ENCODE data around the gene HYLS1.
"Not testable (repeated sequence)": the region's sequence is repeated elsewhere in the genome, so short reads cannot be mapped to it uniquely, and the experiment has no call there.

The HYLS1 gene, protein sequence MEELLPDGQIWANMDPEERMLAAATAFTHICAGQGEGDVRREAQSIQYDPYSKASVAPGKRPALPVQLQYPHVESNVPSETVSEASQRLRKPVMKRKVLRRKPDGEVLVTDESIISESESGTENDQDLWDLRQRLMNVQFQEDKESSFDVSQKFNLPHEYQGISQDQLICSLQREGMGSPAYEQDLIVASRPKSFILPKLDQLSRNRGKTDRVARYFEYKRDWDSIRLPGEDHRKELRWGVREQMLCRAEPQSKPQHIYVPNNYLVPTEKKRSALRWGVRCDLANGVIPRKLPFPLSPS
- 2.8 to 4.2 reads per million in 2 donors for total RNA-seq

DNA sequence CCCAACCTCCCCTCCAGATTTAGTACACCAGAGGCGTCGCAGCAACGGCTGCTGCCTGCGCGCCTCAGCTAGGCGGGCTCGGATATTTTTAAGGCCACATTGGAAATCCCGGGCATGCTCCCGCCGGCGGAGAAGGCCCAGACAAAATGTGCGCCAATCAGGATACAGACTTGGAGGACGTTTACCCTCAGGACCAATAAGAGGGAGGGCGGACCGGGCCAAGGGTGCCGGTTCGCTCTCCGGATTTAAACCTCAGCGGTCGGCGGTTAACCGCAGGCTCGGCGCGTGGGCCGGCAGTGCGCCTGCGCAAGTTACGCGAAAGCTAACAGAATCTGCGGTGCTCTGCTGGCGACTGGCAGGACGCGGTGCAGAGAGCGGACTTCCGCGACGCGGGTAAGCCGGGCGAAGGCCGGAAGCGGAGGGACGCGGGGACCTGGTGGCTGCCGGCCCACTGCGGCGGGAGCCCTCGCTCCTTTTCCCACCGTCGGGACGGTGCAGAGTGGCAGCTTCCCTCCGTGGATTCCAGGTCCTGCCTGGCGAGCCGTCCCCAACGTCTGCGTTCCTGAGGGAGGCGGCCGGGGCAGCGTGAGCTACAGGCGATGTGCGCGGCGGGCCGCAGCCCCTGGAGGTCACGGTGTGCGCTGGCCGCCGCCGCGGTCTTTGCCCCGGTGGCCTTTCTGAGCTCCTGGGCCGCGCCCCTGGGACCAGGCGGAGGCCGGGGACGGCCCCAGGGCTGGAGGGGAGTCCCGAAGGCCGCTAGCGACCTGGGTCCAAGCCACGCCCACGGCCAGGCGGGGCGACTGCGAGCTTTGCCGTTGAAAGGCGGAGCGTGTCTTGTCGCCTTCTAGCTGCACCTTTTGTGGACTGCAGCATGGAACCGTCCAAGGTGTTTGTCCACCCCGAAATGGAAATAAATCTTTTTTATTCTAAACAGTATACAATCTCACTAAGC is at the start of gene HYLS1:
Gene HYLS1 (plus strand): TSS at position 296 of the 952 bp plus-strand sequence. CDS start 11,701 bp downstream, outside the sequence.
- DNase-seq: peak; percentile 92 to 99 (median 96)

- DNase-seq: no peak
Measured at GRCh38 chr11:125842321-125842948, 45.0 kb upstream of the HYLS1 start.

- no peak for DNase-seq
Measured at GRCh38 chr11:125846188-125846587, 41.3 kb upstream of the HYLS1 start.

GRCh38 chr11:125857670-125858069 is 29.8 kb upstream of the HYLS1 start:
- not testable (repeated sequence) for DNase-seq

- DNase-seq: not testable (repeated sequence)
Measured at GRCh38 chr11:125862786-125863185, 24.7 kb upstream of the HYLS1 start.

DNA sequence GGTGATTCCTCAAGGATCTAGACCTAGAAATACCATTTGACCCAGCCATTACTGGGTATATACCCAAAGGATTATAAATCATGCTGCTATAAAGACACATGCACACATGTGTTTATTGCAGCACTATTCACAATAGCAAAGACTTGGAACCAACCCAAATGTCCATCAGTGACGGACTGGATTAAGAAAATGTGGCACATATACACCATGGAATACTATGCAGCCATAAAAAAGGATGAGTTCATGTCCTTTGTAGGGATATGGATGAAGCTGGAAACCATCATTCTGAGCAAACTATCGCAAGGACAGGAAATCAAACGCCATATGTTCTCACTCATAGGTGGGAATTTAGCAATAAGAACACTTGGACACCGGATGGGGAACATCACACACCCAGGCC is 22.1 kb upstream of the HYLS1 start:
- not testable (repeated sequence) for DNase-seq

GRCh38 chr11:125869521-125869920 is 17.9 kb upstream of the HYLS1 start:
- DNase-seq: no peak

GRCh38 chr11:125871391-125872137 is 15.9 kb upstream of the HYLS1 start:
- DNase-seq: peak in 1 of 5 experiments; percentile 44

GRCh38 chr11:125872138-125872491 is 15.4 kb upstream of the HYLS1 start:
- DNase-seq: no peak

GRCh38 chr11:125873881-125874555 is 13.4 kb upstream of the HYLS1 start:
- no peak for DNase-seq

GRCh38 chr11:125874556-125875124 is 12.8 kb upstream of the HYLS1 start:
- DNase-seq: peak in 2 of 5 experiments; percentile 7 to 48

DNA sequence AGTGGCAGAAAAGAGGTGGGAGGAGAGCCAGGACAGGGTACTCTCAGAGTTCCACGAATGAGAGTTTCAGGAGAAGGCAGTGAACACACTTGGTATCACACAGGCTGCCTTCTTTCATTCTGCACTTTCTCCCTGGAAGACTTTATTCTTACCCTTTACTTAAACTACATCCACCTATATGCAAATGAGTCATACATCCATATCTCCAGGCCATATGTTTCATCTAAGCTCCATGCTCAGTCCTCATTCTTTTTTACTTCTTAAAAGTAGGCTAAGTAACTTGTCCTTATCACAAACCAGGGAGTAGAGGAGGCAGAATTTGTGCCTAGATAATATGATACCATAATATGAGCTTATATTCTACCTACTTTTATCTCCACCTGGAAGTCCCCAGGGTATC is 6.2 kb upstream of the HYLS1 start:
- no peak for DNase-seq

GRCh38 chr11:125883375-125883774 is 4.1 kb upstream of the HYLS1 start:
- no peak for DNase-seq

GRCh38 chr11:125886997-125887372 is 483 bp upstream of the HYLS1 start:
- peak in 4 of 5 experiments; percentile 18 to 86 (median 24) for DNase-seq

DNA sequence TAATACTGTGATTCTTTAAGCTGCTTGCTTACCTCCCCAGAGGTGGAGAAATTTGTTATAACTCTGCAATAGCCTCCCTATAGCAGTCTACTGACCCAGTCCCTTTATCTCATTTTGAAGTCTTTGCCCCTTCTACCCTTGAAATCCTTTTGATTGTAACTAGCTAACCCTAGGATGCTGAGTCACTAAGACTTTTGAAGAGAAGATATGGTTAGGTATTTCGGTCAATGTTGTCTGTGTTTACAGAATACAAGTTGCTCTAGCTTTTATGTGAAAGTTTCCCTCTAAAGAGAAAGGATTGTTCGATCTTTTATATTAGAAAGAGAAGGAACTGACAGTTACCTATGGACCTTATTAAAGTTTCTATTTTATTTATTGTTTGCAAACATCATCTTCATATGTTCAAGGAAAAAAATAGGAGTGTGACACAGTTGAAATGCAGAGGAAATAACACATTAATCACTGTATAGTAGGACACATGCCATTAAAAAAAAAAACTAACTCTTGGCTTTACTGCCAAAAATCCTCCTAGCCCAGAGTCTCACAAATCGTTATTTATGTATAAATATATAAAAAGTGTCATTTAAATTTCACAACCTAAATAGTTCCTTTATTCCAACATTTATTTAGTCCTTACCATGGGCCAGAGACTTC is 3.1 kb downstream of the HYLS1 start:
- DNase-seq: no peak

DNA sequence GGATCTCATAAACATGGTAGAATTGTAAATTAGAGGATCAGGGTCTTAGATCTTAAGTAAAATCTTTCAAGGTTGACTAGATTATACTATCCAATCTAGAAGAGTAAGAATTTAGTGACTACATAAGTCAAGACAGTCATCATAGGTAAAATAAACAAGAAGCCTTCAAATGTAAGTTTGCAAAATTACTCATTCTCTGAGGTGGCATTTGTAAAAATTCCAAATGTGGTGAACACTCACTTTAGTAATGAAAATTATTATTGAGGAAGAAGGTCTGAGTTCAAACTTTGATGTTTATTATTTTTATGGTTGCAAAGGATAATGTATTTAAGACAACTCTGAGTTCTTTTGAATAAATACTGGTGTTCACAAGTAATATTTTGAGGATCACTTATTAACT is 4.6 kb downstream of the HYLS1 start:
- DNase-seq: no peak

DNA sequence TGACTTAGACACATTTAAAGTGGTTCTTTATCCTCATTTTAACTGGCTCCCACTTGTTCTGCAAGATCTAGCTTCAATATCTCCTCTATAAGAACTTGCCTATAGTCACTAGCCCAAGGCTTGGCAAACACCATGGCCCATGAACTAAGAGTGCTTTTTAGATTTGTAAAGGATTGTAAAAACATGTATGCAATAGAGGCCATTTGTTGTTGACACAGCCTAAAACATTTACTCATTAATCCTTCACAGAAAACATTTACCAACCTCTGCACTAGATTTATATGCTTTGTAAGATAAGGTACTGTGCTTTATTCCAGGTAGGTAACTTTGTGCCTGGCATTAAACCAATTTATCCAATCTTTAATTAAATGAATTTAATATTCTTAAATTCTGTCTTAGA is 5.5 kb downstream of the HYLS1 start:
- no peak for DNase-seq

GRCh38 chr11:125901872-125902271 is 14.4 kb downstream of the HYLS1 start:
- no peak for DNase-seq

GRCh38 chr11:125902277-125902926 is 14.9 kb downstream of the HYLS1 start:
- peak in 1 of 5 experiments; percentile 17 for DNase-seq
